HepG2 (cell line): Measurements from ENCODE around the gene BPI.

Experiments
- ETV6 ChIP-seq: sonication (generic); formaldehyde crosslinking; conservative IDR thresholded peaks from 2 replicates; pipeline ENCODE4 v1.4.0; 2020; ENCODE audit warnings: missing genetic modification reagents
- EZH2 ChIP-seq: conservative IDR thresholded peaks from 2 replicates; pipeline ENCODE4 v1.6.1; 2012; ENCODE audit warnings: mild to moderate bottlenecking, low read depth, low read length, moderate library complexity
- HNRNPLL ChIP-seq: fragments of 200-400 bp; formaldehyde crosslinking; IDR thresholded peaks from 2 replicates; pipeline ENCODE4 v1.6.1; 2017; ENCODE audit warnings: mild to moderate bottlenecking, low read depth, low read length; ENCODE audit not compliant: poor library complexity, severe bottlenecking
- MAFF ChIP-seq: IDR thresholded peaks from 2 replicates; pipeline ENCODE4 v1.6.1; 2011; ENCODE audit warnings: low read depth, low read length, improper control_type of control experiment
- ZNF543 ChIP-seq: sonication (generic); formaldehyde crosslinking; IDR thresholded peaks from 2 replicates; pipeline ENCODE4 v1.4.0; 2020; ENCODE audit warnings: mild to moderate bottlenecking, missing genetic modification reagents
- ZNF577 ChIP-seq: sonication (generic); formaldehyde crosslinking; IDR thresholded peaks from 2 replicates; pipeline ENCODE4 v1.4.0; 2020; ENCODE audit warnings: mild to moderate bottlenecking, low read depth, missing genetic modification reagents, borderline replicate concordance
- ZSCAN30 ChIP-seq: sonication (generic); formaldehyde crosslinking; IDR thresholded peaks from 2 replicates; pipeline ENCODE4 v1.5.0; 2020; ENCODE audit warnings: mild to moderate bottlenecking, missing genetic modification reagents
- TF ChIP-seq, protein P1 (sequence below): sonication (generic); formaldehyde crosslinking; IDR thresholded peaks from 2 replicates; pipeline ENCODE4 v1.4.0; 2020; ENCODE audit warnings: mild to moderate bottlenecking, missing genetic modification reagents
- TF ChIP-seq, protein P2 (sequence below): sonication (generic); formaldehyde crosslinking; IDR thresholded peaks from 2 replicates; pipeline ENCODE4 v1.5.0; 2020; ENCODE audit warnings: mild to moderate bottlenecking, missing genetic modification reagents, moderate library complexity

DNA sequence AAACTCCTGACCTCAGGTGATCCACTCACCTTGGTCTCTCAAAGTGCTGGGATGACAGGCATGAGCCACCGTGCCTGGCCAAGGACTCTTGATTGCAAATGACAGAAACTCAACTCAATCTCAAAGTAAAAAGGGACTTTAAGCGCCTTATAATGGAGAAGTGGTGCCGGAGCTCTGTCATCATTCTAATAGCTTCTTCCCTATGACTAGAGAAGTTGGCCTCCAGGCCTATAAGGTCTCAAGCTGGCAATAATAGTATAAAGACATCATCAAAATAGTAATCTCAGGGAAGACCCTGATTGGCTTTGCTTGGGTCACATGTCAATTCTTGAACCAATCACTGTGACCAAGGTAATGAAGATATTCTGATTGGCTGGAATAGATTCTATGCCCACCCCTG is 34.9 kb upstream of the BPI start:
- TF ChIP-seq MAFF: no peak
- TF ChIP-seq ETV6 (CRISPR knock-in tag): no peak
- TF ChIP-seq, protein P1, sequence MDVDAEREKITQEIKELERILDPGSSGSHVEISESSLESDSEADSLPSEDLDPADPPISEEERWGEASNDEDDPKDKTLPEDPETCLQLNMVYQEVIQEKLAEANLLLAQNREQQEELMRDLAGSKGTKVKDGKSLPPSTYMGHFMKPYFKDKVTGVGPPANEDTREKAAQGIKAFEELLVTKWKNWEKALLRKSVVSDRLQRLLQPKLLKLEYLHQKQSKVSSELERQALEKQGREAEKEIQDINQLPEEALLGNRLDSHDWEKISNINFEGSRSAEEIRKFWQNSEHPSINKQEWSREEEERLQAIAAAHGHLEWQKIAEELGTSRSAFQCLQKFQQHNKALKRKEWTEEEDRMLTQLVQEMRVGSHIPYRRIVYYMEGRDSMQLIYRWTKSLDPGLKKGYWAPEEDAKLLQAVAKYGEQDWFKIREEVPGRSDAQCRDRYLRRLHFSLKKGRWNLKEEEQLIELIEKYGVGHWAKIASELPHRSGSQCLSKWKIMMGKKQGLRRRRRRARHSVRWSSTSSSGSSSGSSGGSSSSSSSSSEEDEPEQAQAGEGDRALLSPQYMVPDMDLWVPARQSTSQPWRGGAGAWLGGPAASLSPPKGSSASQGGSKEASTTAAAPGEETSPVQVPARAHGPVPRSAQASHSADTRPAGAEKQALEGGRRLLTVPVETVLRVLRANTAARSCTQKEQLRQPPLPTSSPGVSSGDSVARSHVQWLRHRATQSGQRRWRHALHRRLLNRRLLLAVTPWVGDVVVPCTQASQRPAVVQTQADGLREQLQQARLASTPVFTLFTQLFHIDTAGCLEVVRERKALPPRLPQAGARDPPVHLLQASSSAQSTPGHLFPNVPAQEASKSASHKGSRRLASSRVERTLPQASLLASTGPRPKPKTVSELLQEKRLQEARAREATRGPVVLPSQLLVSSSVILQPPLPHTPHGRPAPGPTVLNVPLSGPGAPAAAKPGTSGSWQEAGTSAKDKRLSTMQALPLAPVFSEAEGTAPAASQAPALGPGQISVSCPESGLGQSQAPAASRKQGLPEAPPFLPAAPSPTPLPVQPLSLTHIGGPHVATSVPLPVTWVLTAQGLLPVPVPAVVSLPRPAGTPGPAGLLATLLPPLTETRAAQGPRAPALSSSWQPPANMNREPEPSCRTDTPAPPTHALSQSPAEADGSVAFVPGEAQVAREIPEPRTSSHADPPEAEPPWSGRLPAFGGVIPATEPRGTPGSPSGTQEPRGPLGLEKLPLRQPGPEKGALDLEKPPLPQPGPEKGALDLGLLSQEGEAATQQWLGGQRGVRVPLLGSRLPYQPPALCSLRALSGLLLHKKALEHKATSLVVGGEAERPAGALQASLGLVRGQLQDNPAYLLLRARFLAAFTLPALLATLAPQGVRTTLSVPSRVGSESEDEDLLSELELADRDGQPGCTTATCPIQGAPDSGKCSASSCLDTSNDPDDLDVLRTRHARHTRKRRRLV: no peak
- TF ChIP-seq HNRNPLL: no peak
- TF ChIP-seq, protein P2, sequence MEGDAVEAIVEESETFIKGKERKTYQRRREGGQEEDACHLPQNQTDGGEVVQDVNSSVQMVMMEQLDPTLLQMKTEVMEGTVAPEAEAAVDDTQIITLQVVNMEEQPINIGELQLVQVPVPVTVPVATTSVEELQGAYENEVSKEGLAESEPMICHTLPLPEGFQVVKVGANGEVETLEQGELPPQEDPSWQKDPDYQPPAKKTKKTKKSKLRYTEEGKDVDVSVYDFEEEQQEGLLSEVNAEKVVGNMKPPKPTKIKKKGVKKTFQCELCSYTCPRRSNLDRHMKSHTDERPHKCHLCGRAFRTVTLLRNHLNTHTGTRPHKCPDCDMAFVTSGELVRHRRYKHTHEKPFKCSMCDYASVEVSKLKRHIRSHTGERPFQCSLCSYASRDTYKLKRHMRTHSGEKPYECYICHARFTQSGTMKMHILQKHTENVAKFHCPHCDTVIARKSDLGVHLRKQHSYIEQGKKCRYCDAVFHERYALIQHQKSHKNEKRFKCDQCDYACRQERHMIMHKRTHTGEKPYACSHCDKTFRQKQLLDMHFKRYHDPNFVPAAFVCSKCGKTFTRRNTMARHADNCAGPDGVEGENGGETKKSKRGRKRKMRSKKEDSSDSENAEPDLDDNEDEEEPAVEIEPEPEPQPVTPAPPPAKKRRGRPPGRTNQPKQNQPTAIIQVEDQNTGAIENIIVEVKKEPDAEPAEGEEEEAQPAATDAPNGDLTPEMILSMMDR (CRISPR knock-in tag): no peak
- TF ChIP-seq ZNF577 (CRISPR knock-in tag): no peak
- no peak for TF ChIP-seq EZH2
- TF ChIP-seq ZSCAN30 (CRISPR knock-in tag): no peak
- TF ChIP-seq ZNF543 (CRISPR knock-in tag): no peak
